ES-I3 (cell line): ENCODE measurements around the gene CTTN.

Source experiments
- H3K36me3 ChIP-seq: 2 replicates; pipeline ENCODE4 v1.6.1; 2013; ENCODE audit warnings: mild to moderate bottlenecking, low read length, control low read depth, moderate library complexity; ENCODE audit not compliant: insufficient read depth
- H3K4me1 ChIP-seq: 2 replicates; pipeline ENCODE4 v1.6.1; 2013; ENCODE audit warnings: mild to moderate bottlenecking, control low read depth, low read length; ENCODE audit not compliant: insufficient read depth
- H3K9ac ChIP-seq: 2 replicates; pipeline ENCODE4 v1.6.1; 2013; ENCODE audit warnings: low read depth, mild to moderate bottlenecking, low read length, moderate library complexity
- H3K9me3 ChIP-seq: 2 replicates; pipeline ENCODE4 v1.6.1; 2013; ENCODE audit warnings: mild to moderate bottlenecking, low read length, moderate library complexity; ENCODE audit not compliant: control insufficient read depth, insufficient read depth

Gene CTTN

GRCh38 chr11:70471254-70471653 is 72.9 kb downstream of the CTTN start:
- no peaks in the 10 kb centered on the region; the same call in 1 of the 2 replicates for H3K4me1 ChIP-seq
- no peak overlapping the region for H3K9ac ChIP-seq

GRCh38 chr11:70472240-70472639 is 73.9 kb downstream of the CTTN start:
- Histone ChIP-seq H3K9ac (no peak overlapping the region), H3K4me1 (no peaks in the 10 kb centered on the region; the same call in 1 of the 2 replicates), H3K36me3 (no peaks in the 10 kb centered on the region; the same call in 1 of the 2 replicates)

More at GRCh38 chr11:70471254-70471653, 72.9 kb downstream of the CTTN start:
- H3K36me3 ChIP-seq = no peaks in the 10 kb centered on the region; the same call in 1 of the 2 replicates
- H3K9me3 ChIP-seq = no peaks in the 10 kb centered on the region

GRCh38 chr11:70473186-70473872 is 75.0 kb downstream of the CTTN start:
- H3K9me3 ChIP-seq = no peaks in the 10 kb centered on the region
- no peaks in the 10 kb centered on the region; the same call in 1 of the 2 replicates for H3K4me1 ChIP-seq
- H3K9ac ChIP-seq = no peak overlapping the region

More at GRCh38 chr11:70472240-70472639, 73.9 kb downstream of the CTTN start:
- H3K9me3 ChIP-seq = no peaks in the 10 kb centered on the region

GRCh38 chr11:70473873-70474690 is 75.8 kb downstream of the CTTN start:
- Histone ChIP-seq H3K9ac (no peak overlapping the region), H3K9me3 (no peaks in the 10 kb centered on the region), H3K36me3 (no peaks in the 10 kb centered on the region; the same call in 1 of the 2 replicates), H3K4me1 (no peaks in the 10 kb centered on the region)

More at GRCh38 chr11:70473186-70473872, 75.0 kb downstream of the CTTN start:
- no peaks in the 10 kb centered on the region; the same call in 1 of the 2 replicates for H3K36me3 ChIP-seq

- no peaks in the 10 kb centered on the region for H3K4me1 ChIP-seq
- H3K36me3 ChIP-seq = no peaks in the 10 kb centered on the region; the same call in 1 of the 2 replicates
- H3K9me3 ChIP-seq = no peaks in the 10 kb centered on the region
- H3K9ac ChIP-seq = no peak overlapping the region
These were observed 76.4 kb downstream of the CTTN start for GRCh38 chr11:70474710-70475109.

GRCh38 chr11:70476669-70477068 is 78.3 kb downstream of the CTTN start:
- Histone ChIP-seq H3K4me1 (no peaks in the 10 kb centered on the region), H3K36me3 (no peaks in the 10 kb centered on the region; the same call in 1 of the 2 replicates), H3K9ac (no peak overlapping the region), H3K9me3 (no peaks in the 10 kb centered on the region)

- H3K9ac ChIP-seq = no peak overlapping the region
- H3K4me1 ChIP-seq = no peaks in the 10 kb centered on the region
- H3K36me3 ChIP-seq = no peaks in the 10 kb centered on the region; the same call in 1 of the 2 replicates
- H3K9me3 ChIP-seq = no peaks in the 10 kb centered on the region
These were observed 78.8 kb downstream of the CTTN start for GRCh38 chr11:70477176-70477575.

- Histone ChIP-seq H3K36me3 (no peaks in the 10 kb centered on the region; the same call in 1 of the 2 replicates), H3K9ac (no peak overlapping the region), H3K9me3 (no peaks in the 10 kb centered on the region), H3K4me1 (no peaks in the 10 kb centered on the region; the same call in 1 of the 2 replicates)
These were observed 79.3 kb downstream of the CTTN start for GRCh38 chr11:70477609-70478008.

- H3K36me3 ChIP-seq = no peaks in the 10 kb centered on the region
- H3K9me3 ChIP-seq = no peaks in the 10 kb centered on the region
- H3K4me1 ChIP-seq = peaks cover 5% of the 10 kb centered on the region; the same call in 1 of the 2 replicates
- H3K9ac ChIP-seq = no peak overlapping the region
These were observed 80.0 kb downstream of the CTTN start for GRCh38 chr11:70478166-70478890.

GRCh38 chr11:70480711-70481110 is 82.4 kb downstream of the CTTN start:
- H3K9me3 ChIP-seq = no peaks in the 10 kb centered on the region
- H3K9ac ChIP-seq = no peak overlapping the region
- H3K4me1 ChIP-seq = peaks cover 5% of the 10 kb centered on the region; the same call in 1 of the 2 replicates
- no peaks in the 10 kb centered on the region for H3K36me3 ChIP-seq

GRCh38 chr11:70481625-70482528 is 83.5 kb downstream of the CTTN start:
- Histone ChIP-seq H3K9ac (no peak overlapping the region), H3K9me3 (no peaks in the 10 kb centered on the region), H3K36me3 (no peaks in the 10 kb centered on the region), H3K4me1 (peaks cover 5% of the 10 kb centered on the region; the same call in 1 of the 2 replicates)

- Histone ChIP-seq H3K36me3 (no peaks in the 10 kb centered on the region), H3K9ac (no peak overlapping the region), H3K4me1 (peaks cover 5% of the 10 kb centered on the region; the same call in 1 of the 2 replicates), H3K9me3 (no peaks in the 10 kb centered on the region)
These were observed 84.2 kb downstream of the CTTN start for GRCh38 chr11:70482529-70482917.

- H3K36me3 ChIP-seq = no peaks in the 10 kb centered on the region
- H3K9me3 ChIP-seq = no peaks in the 10 kb centered on the region
- peaks cover 5% of the 10 kb centered on the region; the same call in 1 of the 2 replicates for H3K4me1 ChIP-seq
- no peak overlapping the region for H3K9ac ChIP-seq
These were observed 84.9 kb downstream of the CTTN start for GRCh38 chr11:70483077-70483861.
